DMS79 (cell line): ENCODE results near the gene RAD1.
A peak's percentile ranks its signal among the peaks of the same experiment; 100 is the strongest.
"Not testable (repeated sequence)": the region's sequence is repeated elsewhere in the genome, so short reads cannot be mapped to it uniquely, and the experiment has no call there.

ENCODE experiments used
- DNase-seq: peaks from one replicate; lab custom pipeline; 2025; lab: John Stamatoyannopoulos, UW

RAD1 gene

GRCh38 chr5:34915139-34915855 lies at the start of gene RAD1, which contains the start of gene BRIX1:
RAD1 (minus strand) TSS chr5:34915504; CDS start chr5:34914892, 612 bp downstream.
BRIX1 (plus strand) TSS chr5:34915711; CDS start chr5:34915739, 28 bp downstream.
- DNase-seq, result peak; percentile 85

GRCh38 chr5:34959323-34959722 lies 44.0 kb upstream of the RAD1 start:
- DNase-seq, result no peak

- no peak for DNase-seq
Observed at GRCh38 chr5:34957857-34958690, 42.8 kb upstream of the RAD1 start.

- DNase-seq, result no peak
Observed at GRCh38 chr5:34957321-34957720, 42.0 kb upstream of the RAD1 start.

- DNase-seq, result no peak
Observed at GRCh38 chr5:34944460-34945047, 29.2 kb upstream of the RAD1 start.

GRCh38 chr5:34944044-34944443 lies 28.7 kb upstream of the RAD1 start:
- no peak for DNase-seq

GRCh38 chr5:34941936-34942335 lies 26.6 kb upstream of the RAD1 start:
- no peak for DNase-seq

- DNase-seq, result no peak
Observed at GRCh38 chr5:34932947-34933346, 17.6 kb upstream of the RAD1 start.

GRCh38 chr5:34930870-34931269 lies 15.6 kb upstream of the RAD1 start:
- no peak for DNase-seq

GRCh38 chr5:34930462-34930844 lies 15.1 kb upstream of the RAD1 start:
- no peak for DNase-seq

- DNase-seq, result peak; percentile 50
Observed at GRCh38 chr5:34929720-34930461, 14.6 kb upstream of the RAD1 start.

- peak; percentile 84 for DNase-seq
Observed at GRCh38 chr5:34929134-34929719, 13.9 kb upstream of the RAD1 start, which contains the start of gene DNAJC21. DNAJC21 (plus strand) TSS chr5:34929559; CDS start chr5:34929820, 261 bp downstream.

- DNase-seq, result no peak
Observed at GRCh38 chr5:34928267-34928666, 13.0 kb upstream of the RAD1 start.

- no peak for DNase-seq
Observed at GRCh38 chr5:34927785-34928184, 12.5 kb upstream of the RAD1 start.

GRCh38 chr5:34926318-34926888 lies 11.1 kb upstream of the RAD1 start:
- no peak for DNase-seq

GRCh38 chr5:34924462-34924765 lies 9.1 kb upstream of the RAD1 start:
- DNase-seq, result no peak

- no peak for DNase-seq
Observed at GRCh38 chr5:34923694-34924461, 8.6 kb upstream of the RAD1 start.

- not testable (repeated sequence) for DNase-seq
Observed at GRCh38 chr5:34923256-34923655, 8.0 kb upstream of the RAD1 start.

GRCh38 chr5:34919077-34919476 lies 3.8 kb upstream of the RAD1 start:
- DNase-seq, result no peak

- no peak for DNase-seq
Observed at GRCh38 chr5:34918025-34918424, 2.7 kb upstream of the RAD1 start.

- DNase-seq, result no peak
Observed at GRCh38 chr5:34916518-34916917, 1.2 kb upstream of the RAD1 start.
